ENCODE data around the gene HIP1R.

DNA sequence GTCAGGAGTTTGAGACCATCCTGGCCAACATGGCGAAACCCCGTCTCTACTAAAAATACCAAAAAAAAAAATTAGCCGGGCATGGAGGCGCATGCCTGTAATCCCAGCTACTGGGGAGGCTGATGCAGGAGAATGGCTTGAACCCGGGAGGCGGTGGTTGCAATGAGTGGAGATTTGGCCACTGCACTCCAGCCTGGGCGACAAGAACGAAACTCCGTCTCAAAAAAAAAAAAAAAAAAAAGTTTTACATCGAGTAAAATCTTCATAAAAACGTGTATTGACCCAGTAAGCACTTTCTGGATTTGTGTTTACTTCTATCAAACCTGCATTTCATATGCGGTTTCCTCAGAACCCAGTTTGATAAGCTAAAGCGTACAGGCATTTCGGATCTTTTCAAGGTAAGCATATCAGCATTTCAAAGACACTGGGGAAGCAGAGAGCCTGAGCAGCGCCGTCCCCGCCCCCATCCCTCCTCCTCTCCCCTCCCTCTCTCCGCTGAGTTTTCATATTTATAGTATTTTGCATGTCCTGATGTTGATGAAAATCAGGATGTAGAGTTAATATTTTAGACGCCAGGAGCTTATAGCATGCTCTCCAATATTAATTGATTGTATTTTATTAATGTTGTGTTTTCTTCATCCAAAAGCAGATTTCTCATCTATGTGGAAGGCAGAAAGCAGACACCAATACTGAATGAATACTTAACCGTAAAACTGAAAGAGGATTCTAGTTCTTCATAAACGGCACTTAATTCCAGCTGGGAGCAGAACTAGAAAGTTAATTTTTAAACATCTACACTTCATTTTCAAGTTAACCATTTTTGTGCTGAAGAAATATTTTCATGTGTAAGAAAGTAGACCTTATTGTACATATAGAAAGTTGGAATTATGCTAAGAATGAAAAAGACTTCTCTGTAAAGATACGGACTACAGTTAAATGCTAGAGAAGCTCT lies 9.2 kb upstream of the HIP1R start:
- TF ChIP-seq EZH2phosphoT487 (IDR thresholded peaks at IDR 0.05; ENCODE audit: insufficient read depth, low read depth) (no peak), EZH2 (IDR thresholded peaks at IDR 0.05; ENCODE audit: insufficient read depth, poor library complexity, severe bottlenecking) (no peak)

Data from GM23248 (cell line).